Measurements from ENCODE around the gene USP21. TPM values are rescaled to one million over a fixed set of nuclear protein-coding genes. Genes with fewer than 3 reads are reported as not detected.

The USP21 gene
- total and polyA plus RNA-seq, 2 of the 13 experiments (the other 11 are each of a cell fraction or from before 2014, with no cell fraction given), result 10.1 to 33.1 TPM

GRCh38 chr1:161198194-161198896 is 39.0 kb downstream of the USP21 start (continued):
- TF ChIP-seq ZNF503 (CRISPR knock-in tag; IDR thresholded peaks at IDR 0.05), result no peak
- peak; percentile 50; the same call in 1 of the 2 replicates for TF ChIP-seq MAFG (CRISPR knock-in tag; IDR thresholded peaks at IDR 0.05)
- no peak for TF ChIP-seq NFE2L2 (IDR thresholded peaks at IDR 0.05; ENCODE audit: low read length)
- peak; percentile 21; the same call in 1 of the 2 replicates for TF ChIP-seq ZNF263 (CRISPR knock-in tag; IDR thresholded peaks at IDR 0.05)
- no peak for TF ChIP-seq ZNF30 (CRISPR knock-in tag; IDR thresholded peaks at IDR 0.05)
- no peak for TF ChIP-seq ZNF256 (CRISPR knock-in tag; conservative IDR thresholded peaks at IDR 0.05)
- no peak for TF ChIP-seq MXD3 (CRISPR knock-in tag; IDR thresholded peaks at IDR 0.05)
- TF ChIP-seq, protein P1, sequence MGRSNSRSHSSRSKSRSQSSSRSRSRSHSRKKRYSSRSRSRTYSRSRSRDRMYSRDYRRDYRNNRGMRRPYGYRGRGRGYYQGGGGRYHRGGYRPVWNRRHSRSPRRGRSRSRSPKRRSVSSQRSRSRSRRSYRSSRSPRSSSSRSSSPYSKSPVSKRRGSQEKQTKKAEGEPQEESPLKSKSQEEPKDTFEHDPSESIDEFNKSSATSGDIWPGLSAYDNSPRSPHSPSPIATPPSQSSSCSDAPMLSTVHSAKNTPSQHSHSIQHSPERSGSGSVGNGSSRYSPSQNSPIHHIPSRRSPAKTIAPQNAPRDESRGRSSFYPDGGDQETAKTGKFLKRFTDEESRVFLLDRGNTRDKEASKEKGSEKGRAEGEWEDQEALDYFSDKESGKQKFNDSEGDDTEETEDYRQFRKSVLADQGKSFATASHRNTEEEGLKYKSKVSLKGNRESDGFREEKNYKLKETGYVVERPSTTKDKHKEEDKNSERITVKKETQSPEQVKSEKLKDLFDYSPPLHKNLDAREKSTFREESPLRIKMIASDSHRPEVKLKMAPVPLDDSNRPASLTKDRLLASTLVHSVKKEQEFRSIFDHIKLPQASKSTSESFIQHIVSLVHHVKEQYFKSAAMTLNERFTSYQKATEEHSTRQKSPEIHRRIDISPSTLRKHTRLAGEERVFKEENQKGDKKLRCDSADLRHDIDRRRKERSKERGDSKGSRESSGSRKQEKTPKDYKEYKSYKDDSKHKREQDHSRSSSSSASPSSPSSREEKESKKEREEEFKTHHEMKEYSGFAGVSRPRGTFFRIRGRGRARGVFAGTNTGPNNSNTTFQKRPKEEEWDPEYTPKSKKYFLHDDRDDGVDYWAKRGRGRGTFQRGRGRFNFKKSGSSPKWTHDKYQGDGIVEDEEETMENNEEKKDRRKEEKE (IDR thresholded peaks at IDR 0.05), result no peak
- TF ChIP-seq SIX1 (CRISPR knock-in tag; IDR thresholded peaks at IDR 0.05; ENCODE audit: borderline replicate concordance), result peak; percentile 83
- TF ChIP-seq, protein P2, sequence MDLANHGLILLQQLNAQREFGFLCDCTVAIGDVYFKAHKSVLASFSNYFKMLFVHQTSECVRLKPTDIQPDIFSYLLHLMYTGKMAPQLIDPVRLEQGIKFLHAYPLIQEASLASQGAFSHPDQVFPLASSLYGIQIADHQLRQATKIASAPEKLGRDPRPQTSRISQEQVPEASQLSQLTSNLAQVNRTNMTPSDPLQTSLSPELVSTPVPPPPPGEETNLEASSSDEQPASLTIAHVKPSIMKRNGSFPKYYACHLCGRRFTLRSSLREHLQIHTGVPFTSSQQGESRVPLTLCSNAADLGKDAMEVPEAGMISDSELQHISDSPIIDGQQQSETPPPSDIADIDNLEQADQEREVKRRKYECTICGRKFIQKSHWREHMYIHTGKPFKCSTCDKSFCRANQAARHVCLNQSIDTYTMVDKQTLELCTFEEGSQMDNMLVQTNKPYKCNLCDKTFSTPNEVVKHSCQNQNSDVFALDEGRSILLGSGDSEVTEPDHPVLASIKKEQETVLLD (CRISPR knock-in tag; IDR thresholded peaks at IDR 0.05; ENCODE audit: low read depth), result no peak
- peak; percentile 59; the same call in 1 of the 2 replicates for TF ChIP-seq MTA1 (CRISPR knock-in tag; IDR thresholded peaks at IDR 0.05; ENCODE audit: borderline replicate concordance)
- peak; percentile 73; the same call in 1 of the 2 replicates for TF ChIP-seq BCL3 (CRISPR knock-in tag; IDR thresholded peaks at IDR 0.05)
- TF ChIP-seq ZNF570 (CRISPR knock-in tag; IDR thresholded peaks at IDR 0.05; ENCODE audit: borderline replicate concordance), result no peak
- no peak for TF ChIP-seq ESRRA (CRISPR knock-in tag; IDR thresholded peaks at IDR 0.05; ENCODE audit: low read depth)
- TF ChIP-seq ZNF451 (CRISPR knock-in tag; IDR thresholded peaks at IDR 0.05), result peak; percentile 58; the same call in 1 of the 2 replicates
- no peak for TF ChIP-seq SMC3 (IDR thresholded peaks at IDR 0.05; ENCODE audit: low read length)
- TF ChIP-seq TEAD3 (CRISPR knock-in tag; optimal IDR thresholded peaks at IDR 0.05; ENCODE audit: borderline replicate concordance), result no peak
- no peak for TF ChIP-seq ZNF296 (CRISPR knock-in tag; conservative IDR thresholded peaks at IDR 0.05)
- no peak for TF ChIP-seq TRAFD1 (CRISPR knock-in tag; IDR thresholded peaks at IDR 0.05; ENCODE audit: borderline replicate concordance)
- no peak for TF ChIP-seq DDIT3 (CRISPR knock-in tag; IDR thresholded peaks at IDR 0.05)
